ENCODE results near the gene CDHR2. TPM values are rescaled to one million over a fixed set of nuclear protein-coding genes. Genes with fewer than 3 reads are reported as not detected.

CDHR2 gene
- total RNA-seq, 1 experiment from 2014 or later, result 0.10 TPM

- Histone ChIP-seq H3K27ac (ENCODE audit: low read depth, low read length) (no peak overlapping the region; the same call in 1 of the 2 replicates), H4K20me1 (ENCODE audit: insufficient read depth) (no peaks in the 10 kb centered on the region), H3K79me2 (ENCODE audit: insufficient read depth, low read length) (peaks cover 45% of the 10 kb centered on the region), H3K27me3 (ENCODE audit: insufficient read depth, low read length) (no peaks in the 10 kb centered on the region), H3K9me2 (ENCODE audit: insufficient read depth) (no peaks in the 10 kb centered on the region), H3K4me2 (ENCODE audit: low read length) (peak overlapping the region; percentile 100), H3K4me3 (replicated peaks in 1 of 2; ENCODE audit: low read depth in 1 of 2, low read length in 2 of 2) (no peak overlapping the region), H3K36me3 (ENCODE audit: control insufficient read depth in 1 of 2, insufficient read depth in 2 of 2, low read length in 2 of 2) (peaks cover 0 to 13% of the 10 kb centered on the region in 2 experiments; a peak in 1 of 4 replicates), H2AFZ (ENCODE audit: low read depth, low read length, poor library complexity, severe bottlenecking) (no peak overlapping the region), H3K9me3 (ENCODE audit: control insufficient read depth in 1 of 2, insufficient read depth in 1 of 2, low read depth in 1 of 2, low read length in 2 of 2) (no peaks in the 10 kb centered on the region), H3K9ac (ENCODE audit: low read length) (no peak overlapping the region), H3K4me1 (ENCODE audit: control insufficient read depth in 1 of 2, insufficient read depth in 2 of 2, low read length in 2 of 2) (peaks cover 15 to 27% of the 10 kb centered on the region in 2 experiments; a peak in 3 of 4 replicates)
- CTCF ChIA-PET, result no interaction called here
- POLR2A ChIA-PET, result no interaction called here
- BruUV-seq (replicated peaks), result no TSS peak
- DNase-seq (ENCODE audit: low read depth, low spot score) (no peak), ATAC-seq (no peak)
- RAD21 ChIA-PET (ENCODE audit: low non-redundant PET in 1 of 2, low total read pairs in 2 of 2, uncharacterized antibody in 2 of 2, unreplicated experiment in 2 of 2), result no interaction called here
- TF ChIP-seq MAX (IDR thresholded peaks at IDR 0.05) (no peak), ZBTB33 (IDR thresholded peaks at IDR 0.05; ENCODE audit: extremely low read depth, insufficient replicate concordance, low read length) (no peak), REST (IDR thresholded peaks at IDR 0.05; ENCODE audit: low read depth) (no peak), POLR2AphosphoS5 (IDR thresholded peaks at IDR 0.05; ENCODE audit: low read depth, low read length) (no peak), ATF3 (IDR thresholded peaks at IDR 0.05) (no peak), EZH2phosphoT487 (IDR thresholded peaks at IDR 0.05; ENCODE audit: borderline replicate concordance) (no peak), YY1 (IDR thresholded peaks at IDR 0.05; ENCODE audit: extremely low read depth, insufficient replicate concordance, low read depth, low read length) (no peak), SP1 (IDR thresholded peaks at IDR 0.05; ENCODE audit: low read depth) (no peak), CTCF (IDR thresholded peaks at IDR 0.05 in 2 of 3, conservative IDR thresholded peaks at IDR 0.05 in 1 of 3; ENCODE audit: borderline replicate concordance in 1 of 3, insufficient read depth in 1 of 3, low read depth in 2 of 3, low read length in 2 of 3) (no peak), SRF (IDR thresholded peaks at IDR 0.05; ENCODE audit: low read depth) (no peak), ELF1 (IDR thresholded peaks at IDR 0.05; ENCODE audit: borderline replicate concordance, low read depth) (no peak), POLR2A (IDR thresholded peaks at IDR 0.05; ENCODE audit: borderline replicate concordance, extremely low read depth, insufficient read depth, insufficient read length) (no peak), CBX3 (IDR thresholded peaks at IDR 0.05; ENCODE audit: low read depth) (no peak), EZH2 (IDR thresholded peaks at IDR 0.05) (no peak), EGR1 (IDR thresholded peaks at IDR 0.05; ENCODE audit: low read depth) (no peak), SIN3A (IDR thresholded peaks at IDR 0.05; ENCODE audit: low read depth) (no peak), TCF7L2 (IDR thresholded peaks at IDR 0.05; ENCODE audit: borderline replicate concordance, extremely low read depth, insufficient read depth, insufficient read length) (no peak)
- intact Hi-C loops (cut with micrococcal nuclease), result loop anchor here (5.0 kb wide), 1 partner anchor 87 kb away; the partner anchor contains the start of gene FAF2
Measured at GRCh38 chr5:176534640-176535039, 14.5 kb upstream of the CDHR2 start.

Data from HCT116 (cell line).